C4-2B (cell line): ENCODE results near the gene TRIM59.

Experiments
- CTCF ChIP-seq: fragments of 450-650 bp; conservative IDR thresholded peaks from 2 replicates; pipeline ENCODE4 v1.5.1; 2017; ENCODE audit warnings: mild to moderate bottlenecking
- ZFX ChIP-seq: fragments of 450-650 bp; IDR thresholded peaks from 2 replicates; pipeline ENCODE4 v1.6.1; 2017

- TF ChIP-seq CTCF (no peak), ZFX (no peak)
These were observed 21.7 kb downstream of the TRIM59 start for GRCh38 chr3:160427832-160428424.
